Upper lobe of right lung (tissue), 1 donor: ENCODE results near the gene CLMP. TPM values are rescaled to one million over a fixed set of nuclear protein-coding genes. Genes with fewer than 3 reads are reported as not detected.

Experiments used
- ATAC-seq: fragments of 200-7000 bp; cut with Tn5 transposase; one replicate; pipeline ENCODE4 v1.9.1; 2020; ENCODE audit warnings: mild to moderate bottlenecking, moderate library complexity
- DNase-seq: peaks from one replicate; pipeline ENCODE4 v3.0.0-alpha.2; 2020
- H3K27ac ChIP-seq: fragments of 200-600 bp; one replicate; pipeline ENCODE4 v1.8.0; 2022
- H3K27me3 ChIP-seq: fragments of 200-600 bp; one replicate; pipeline ENCODE4 v1.8.0; 2022; ENCODE audit warnings: mild to moderate bottlenecking
- H3K36me3 ChIP-seq: fragments of 200-600 bp; one replicate; pipeline ENCODE4 v1.8.0; 2022
- H3K4me1 ChIP-seq: fragments of 200-600 bp; one replicate; pipeline ENCODE4 v1.8.0; 2022
- H3K4me3 ChIP-seq: fragments of 200-600 bp; one replicate; pipeline ENCODE4 v1.8.0; 2022; ENCODE audit warnings: mild to moderate bottlenecking
- H3K9me3 ChIP-seq: fragments of 200-600 bp; one replicate; pipeline ENCODE4 v1.8.0; 2022
- intact Hi-C: fragments of 100-400 bp; cut with DNase I; formaldehyde crosslinking; loops from one replicate; pipeline ENCODE4 v1.11.0; 2022
- total RNA-seq: library from RNA; stranded (reverse); fragmentation: NEBNext Ultra II Directional; extraction: Animal tissue kit (Norgen Biotek cat#: 25700); gene quantifications from one replicate; pipeline ENCODE4 v1.2.1, GENCODE V29; 2021
- TF ChIP-seq, protein P1 (sequence below): fragments of 200-600 bp; IDR thresholded peaks from one replicate; pipeline ENCODE4 v1.8.0; 2022; ENCODE audit warnings: antibody characterized with exemption
- donor health status: DM: no; HTN: yes; CAD: no; lungs with severe emphysema.

The CLMP gene
- total RNA-seq, 1 donor from 2014 or later: 17.6 TPM

DNA sequence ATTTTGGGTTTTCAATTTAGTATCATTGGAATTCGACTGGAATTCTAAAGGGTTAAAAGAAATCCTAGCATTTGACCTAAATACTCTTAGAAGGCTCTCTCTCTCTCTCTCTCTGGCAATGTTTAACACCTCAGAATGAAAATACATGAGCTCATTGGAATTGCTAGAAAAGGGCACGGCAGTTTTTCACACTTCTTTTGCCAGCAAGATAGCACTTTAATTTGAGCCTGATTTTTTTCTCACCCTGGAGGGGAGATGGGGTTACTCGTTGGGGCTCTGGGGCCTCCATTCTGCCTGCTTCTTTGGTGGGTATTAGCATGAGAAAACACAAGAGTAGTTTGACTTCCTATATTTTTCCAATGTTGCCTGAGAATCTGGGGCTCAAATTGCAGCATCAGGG, 22.8 kb upstream of the CLMP start:
- intact Hi-C loops: no loop called here
- Histone ChIP-seq H3K9me3 (no peaks in the 10 kb centered on the region), H3K27ac (no peak overlapping the region), H3K36me3 (no peaks in the 10 kb centered on the region), H3K27me3 (no peaks in the 10 kb centered on the region), H3K4me3 (no peak overlapping the region), H3K4me1 (no peaks in the 10 kb centered on the region)
- no peak for DNase-seq
- TF ChIP-seq, protein P1, sequence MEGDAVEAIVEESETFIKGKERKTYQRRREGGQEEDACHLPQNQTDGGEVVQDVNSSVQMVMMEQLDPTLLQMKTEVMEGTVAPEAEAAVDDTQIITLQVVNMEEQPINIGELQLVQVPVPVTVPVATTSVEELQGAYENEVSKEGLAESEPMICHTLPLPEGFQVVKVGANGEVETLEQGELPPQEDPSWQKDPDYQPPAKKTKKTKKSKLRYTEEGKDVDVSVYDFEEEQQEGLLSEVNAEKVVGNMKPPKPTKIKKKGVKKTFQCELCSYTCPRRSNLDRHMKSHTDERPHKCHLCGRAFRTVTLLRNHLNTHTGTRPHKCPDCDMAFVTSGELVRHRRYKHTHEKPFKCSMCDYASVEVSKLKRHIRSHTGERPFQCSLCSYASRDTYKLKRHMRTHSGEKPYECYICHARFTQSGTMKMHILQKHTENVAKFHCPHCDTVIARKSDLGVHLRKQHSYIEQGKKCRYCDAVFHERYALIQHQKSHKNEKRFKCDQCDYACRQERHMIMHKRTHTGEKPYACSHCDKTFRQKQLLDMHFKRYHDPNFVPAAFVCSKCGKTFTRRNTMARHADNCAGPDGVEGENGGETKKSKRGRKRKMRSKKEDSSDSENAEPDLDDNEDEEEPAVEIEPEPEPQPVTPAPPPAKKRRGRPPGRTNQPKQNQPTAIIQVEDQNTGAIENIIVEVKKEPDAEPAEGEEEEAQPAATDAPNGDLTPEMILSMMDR: no peak
- ATAC-seq: no peak

DNA sequence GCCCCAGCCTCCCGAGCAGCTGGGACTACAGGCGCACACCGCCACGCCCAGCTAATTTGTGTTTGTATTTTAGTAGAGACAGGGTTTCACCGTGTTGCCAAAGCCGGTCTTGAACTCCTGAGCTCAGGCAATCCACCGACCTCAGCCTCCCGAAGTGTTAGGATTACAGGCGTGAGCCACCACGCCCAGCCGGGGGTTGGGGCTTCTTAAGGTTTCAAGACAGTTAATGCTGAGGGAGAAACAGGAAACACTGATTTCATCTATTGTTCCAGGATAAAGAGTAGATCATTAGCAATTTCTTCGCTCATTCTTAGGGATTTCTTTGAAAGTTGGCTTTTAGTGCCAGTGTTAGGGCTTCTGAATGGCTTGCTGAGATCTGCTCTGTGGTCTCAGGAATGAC, 21.2 kb upstream of the CLMP start:
- Histone ChIP-seq H3K4me3 (no peak overlapping the region), H3K27me3 (no peaks in the 10 kb centered on the region), H3K36me3 (no peaks in the 10 kb centered on the region), H3K9me3 (no peaks in the 10 kb centered on the region), H3K4me1 (no peaks in the 10 kb centered on the region), H3K27ac (no peak overlapping the region)
- ATAC-seq (no peak), DNase-seq (no peak)
- TF ChIP-seq, protein P1: no peak
- intact Hi-C loops: no loop called here

DNA sequence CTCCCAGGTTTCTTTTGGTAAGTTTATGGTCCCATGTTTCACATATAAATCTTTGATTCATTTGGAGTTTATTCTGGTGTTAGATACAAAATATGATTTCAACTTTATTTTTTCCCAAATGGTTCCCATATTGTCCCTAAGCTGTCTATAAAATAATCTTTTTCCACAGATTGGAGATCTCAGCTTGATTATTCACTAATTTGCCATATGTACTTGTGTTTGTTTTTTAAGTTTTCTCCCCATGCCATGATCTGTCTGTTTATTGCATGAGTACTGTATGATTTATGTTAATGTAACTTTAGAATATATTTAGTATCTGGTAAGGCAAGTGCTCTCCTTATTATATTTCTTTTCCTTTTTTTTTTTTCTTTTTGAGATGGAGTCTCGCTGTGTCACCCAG, 19.9 kb upstream of the CLMP start:
- Histone ChIP-seq H3K4me3 (no peak overlapping the region), H3K27me3 (no peaks in the 10 kb centered on the region), H3K36me3 (no peaks in the 10 kb centered on the region), H3K9me3 (no peaks in the 10 kb centered on the region), H3K4me1 (no peaks in the 10 kb centered on the region), H3K27ac (no peak overlapping the region)
- ATAC-seq (no peak), DNase-seq (no peak)
- TF ChIP-seq, protein P1: no peak
- intact Hi-C loops: no loop called here

DNA sequence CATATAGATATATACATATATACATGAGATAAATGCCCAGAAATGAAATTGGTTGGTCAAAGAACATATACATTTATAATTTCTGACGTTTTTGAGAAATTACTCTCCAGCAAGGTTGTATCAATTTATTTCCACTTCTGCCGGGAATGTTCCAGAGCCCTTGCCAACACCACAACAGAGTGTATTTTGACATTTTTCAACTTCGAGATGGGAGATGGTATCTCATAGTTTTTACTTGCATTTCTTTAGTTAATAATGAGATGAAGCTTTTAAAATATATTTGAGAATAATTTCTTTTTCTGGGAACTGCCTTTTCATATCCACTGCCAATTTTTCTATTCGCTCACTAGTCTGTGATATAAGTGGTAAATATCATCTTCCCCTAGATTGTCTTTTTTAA, 19.3 kb upstream of the CLMP start:
- DNase-seq (no peak), ATAC-seq (no peak)
- TF ChIP-seq, protein P1: no peak
- no peak overlapping the region for H3K4me3 ChIP-seq
- H3K27ac ChIP-seq: no peak overlapping the region
- intact Hi-C loops: no loop called here
- H3K36me3 ChIP-seq: no peaks in the 10 kb centered on the region
- H3K27me3 ChIP-seq: no peaks in the 10 kb centered on the region
- H3K9me3 ChIP-seq: no peaks in the 10 kb centered on the region
- no peaks in the 10 kb centered on the region for H3K4me1 ChIP-seq

DNA sequence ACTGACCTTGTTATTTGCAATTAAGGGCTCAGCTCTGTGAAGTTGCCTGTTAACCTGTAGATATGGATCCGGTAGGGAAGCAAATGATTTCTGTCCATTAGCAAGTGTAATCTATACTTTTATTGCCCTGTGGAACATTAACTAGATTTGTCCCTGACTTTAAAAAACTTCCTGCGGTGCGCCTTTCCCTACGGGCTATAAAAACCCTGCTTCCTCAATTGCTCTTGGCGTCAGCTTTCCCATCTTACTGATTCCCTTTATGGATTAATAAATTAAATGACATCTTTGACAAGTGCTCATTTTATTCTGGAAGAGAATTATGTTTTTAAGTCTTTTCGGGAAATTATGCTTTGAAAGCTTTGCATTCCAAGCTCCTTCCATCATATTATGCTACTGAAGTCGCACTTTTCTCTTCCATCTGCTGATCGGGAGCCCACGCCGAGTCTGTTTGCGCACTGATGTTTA, 18.3 kb upstream of the CLMP start:
- no peak for ATAC-seq
- no peaks in the 10 kb centered on the region for H3K27me3 ChIP-seq
- H3K4me3 ChIP-seq: no peak overlapping the region
- no peaks in the 10 kb centered on the region for H3K4me1 ChIP-seq
- DNase-seq: no peak
- H3K27ac ChIP-seq: no peak overlapping the region
- intact Hi-C loops: no loop called here
- TF ChIP-seq, protein P1: no peak
- no peaks in the 10 kb centered on the region for H3K36me3 ChIP-seq
- H3K9me3 ChIP-seq: no peaks in the 10 kb centered on the region

DNA sequence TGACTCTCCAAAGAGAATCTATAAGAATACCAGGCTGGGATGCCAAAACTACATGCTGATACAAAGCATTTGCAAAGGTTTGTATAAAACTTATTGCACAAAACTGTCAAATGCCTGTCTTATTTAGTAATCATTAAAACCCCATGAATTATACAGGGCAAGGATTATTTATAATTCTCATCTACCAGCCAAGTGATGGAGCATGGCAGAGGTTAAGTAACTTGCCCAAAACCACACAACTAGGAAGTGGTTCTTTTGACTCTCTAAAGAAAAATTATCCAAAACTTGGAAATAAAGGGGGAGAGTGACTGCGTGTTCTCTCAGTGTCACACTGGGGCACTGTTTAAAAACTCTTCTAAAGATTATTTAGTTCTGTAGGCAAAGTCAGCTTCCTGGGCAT, 17.4 kb upstream of the CLMP start:
- Histone ChIP-seq H3K36me3 (no peaks in the 10 kb centered on the region), H3K27ac (no peak overlapping the region), H3K27me3 (no peaks in the 10 kb centered on the region), H3K4me1 (no peaks in the 10 kb centered on the region), H3K4me3 (no peak overlapping the region), H3K9me3 (no peaks in the 10 kb centered on the region)
- DNase-seq (no peak), ATAC-seq (no peak)
- TF ChIP-seq, protein P1: no peak
- intact Hi-C loops: no loop called here
